HG02840 (cell line): ENCODE data around the gene PEAK3.
"Not testable (repeated sequence)": the region's sequence is repeated elsewhere in the genome, so short reads cannot be mapped to it uniquely, and the experiment has no call there.

Source experiments
- ATAC-seq: cut with Tn5 transposase; IDR thresholded peaks from one replicate; pipeline ENCODE4 v1.9.1; 2021; ENCODE audit warnings: mild to moderate bottlenecking, moderate library complexity, moderate number of reproducible peaks; ENCODE audit not compliant: unreplicated experiment, low FRiP score

The PEAK3 gene

DNA sequence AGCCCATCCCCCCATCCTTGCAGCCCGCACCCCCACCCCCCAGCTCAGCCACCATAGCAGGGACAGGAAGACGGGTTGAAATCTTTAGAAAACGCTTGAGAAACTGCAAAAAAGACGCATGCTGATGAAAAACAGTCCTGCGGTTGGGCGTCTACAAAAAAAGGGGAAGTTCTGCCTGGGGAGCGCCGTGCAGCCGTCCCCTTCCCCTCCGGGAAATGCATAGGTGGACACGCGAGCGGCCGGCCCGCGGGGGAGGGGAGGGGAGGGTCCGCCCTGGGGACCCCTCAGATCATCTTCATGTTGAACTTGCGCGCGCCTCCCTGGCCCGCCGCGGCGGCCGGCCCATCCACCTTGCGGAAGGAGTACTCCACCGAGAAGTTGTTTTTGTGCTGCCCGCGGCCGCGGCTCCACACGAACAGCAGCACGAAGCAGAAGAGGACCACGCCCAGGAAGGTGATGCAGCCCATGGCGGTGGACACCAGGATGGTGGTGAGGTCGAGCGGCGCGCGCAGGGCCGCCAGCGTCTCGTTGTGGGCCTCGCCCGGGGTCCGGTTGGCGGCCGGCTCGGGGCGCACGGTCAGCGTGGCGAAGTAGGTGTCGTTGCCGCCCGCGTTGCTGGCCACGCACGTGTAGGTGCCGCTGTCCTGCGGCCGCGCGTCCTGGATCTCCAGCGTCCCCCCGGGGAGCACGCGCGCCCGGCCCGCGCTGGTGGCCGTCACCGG is 7.9 kb upstream of the PEAK3 start:
- ATAC-seq, result peak; percentile 49

DNA sequence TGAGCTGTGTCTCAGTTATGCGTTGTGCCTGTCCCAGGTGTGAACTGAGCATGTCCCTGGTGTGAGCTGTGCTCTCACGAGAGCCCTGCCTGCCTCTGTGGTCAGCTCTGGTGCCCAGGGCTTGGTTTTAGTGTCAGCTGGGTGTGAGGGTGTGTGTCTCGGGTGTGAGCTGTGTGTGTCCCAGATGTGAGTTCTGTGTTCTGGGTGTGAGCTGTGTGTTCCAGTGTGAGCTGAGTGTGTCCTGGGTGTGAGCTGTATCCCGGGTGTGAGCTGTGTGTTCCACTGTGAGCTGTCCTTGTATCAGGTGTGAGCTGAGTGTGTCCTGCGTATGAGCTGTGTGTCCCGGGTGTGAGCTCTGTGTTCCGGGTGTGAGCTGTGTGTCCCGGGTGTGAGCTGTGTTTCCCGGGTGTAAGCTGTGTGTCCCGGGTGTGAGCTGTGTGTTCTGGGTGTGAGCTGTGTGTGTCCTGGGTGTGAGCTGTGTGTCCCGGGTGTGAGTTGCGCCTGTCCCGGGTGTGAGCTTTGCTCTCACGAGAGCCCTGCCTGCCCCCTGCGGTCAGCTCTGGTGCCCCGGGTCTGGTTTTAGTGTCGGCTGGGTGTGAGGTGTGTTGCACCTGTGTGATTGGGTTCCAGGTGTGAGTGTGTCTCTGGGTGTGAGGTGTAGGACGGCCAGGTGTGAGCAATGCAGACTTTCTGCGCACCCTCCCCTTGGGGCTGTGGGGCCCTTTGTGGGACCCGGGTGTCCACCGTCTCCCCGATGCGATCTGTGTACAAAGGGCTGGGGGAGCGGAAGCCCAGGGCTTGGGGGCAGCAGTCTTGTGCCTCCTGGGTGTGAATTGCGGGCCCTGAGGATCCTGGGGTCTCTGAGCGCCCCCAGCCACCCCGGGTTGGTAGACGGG is 7.1 kb upstream of the PEAK3 start:
- no peak for ATAC-seq

GRCh38 chr19:2288338-2288817 is 6.4 kb upstream of the PEAK3 start:
- ATAC-seq, result no peak

DNA sequence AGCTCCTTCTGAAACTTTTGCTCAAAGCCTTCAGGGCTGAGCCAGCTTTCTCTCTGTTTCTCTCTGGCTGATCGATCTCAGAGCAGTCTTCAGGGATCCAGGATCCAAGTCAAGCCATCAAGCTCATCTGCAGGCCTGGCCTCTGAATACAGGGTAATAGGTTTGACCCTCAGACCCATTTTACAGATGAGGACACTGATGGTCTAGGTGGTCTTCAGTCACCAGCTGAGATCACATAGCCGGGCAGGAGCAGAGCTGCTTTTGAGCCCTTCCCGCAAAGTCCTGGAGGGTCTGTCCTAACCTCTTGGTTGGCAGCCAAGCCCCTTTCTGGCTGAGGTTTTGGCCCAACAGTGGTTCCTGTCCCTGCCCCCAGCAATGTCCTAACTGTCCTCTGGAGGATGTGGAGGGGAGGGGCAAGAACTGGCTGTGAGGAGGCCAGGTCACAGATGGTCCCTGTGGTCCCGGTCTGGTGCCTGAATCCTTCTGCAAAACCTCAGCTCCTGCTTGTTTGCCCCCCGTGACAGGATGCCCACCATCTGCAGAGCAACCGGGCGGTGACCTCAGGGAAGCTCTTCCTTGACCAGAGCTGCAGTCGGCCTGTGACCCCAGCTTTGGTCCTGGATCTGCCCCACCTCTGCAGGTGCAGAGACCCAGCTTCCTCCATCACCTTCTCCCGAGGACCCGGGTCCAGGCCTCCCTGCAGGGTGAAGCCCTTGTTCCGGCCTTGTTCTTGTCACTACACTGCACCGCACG is 5.8 kb upstream of the PEAK3 start:
- no peak for ATAC-seq

- ATAC-seq, result no peak
Observed at GRCh38 chr19:2286402-2287140, 4.6 kb upstream of the PEAK3 start.

DNA sequence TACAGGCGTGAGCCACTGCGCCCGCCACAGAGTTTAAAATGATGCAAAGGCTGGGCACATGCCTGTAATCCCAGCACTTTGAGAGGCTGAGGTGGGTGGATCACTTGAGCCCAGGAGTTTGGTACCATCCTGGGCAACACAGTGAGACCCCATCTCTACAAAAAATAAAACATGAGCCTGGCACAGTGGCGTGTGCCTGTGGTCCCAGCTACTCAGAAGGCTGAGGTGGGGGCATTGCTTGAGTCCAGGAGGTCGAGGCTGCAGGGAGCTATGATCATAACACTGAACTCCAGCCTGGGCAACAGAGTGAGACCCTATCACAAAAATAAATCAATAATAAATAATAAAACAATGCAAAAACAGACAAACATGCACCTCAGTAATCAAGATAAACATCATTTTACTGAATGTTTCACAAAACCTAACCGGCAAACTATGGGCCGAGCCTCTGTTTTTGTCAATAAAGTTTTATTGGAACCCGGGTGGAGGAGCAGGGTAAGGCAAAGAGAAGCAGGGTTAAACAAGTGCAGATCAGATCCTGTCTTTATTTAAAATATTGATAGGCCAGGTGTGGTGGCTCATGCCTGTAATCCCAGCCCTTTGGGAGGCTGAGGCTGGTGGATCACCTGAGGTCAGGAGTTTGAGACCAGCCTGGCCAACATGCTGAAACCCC is 2.0 kb upstream of the PEAK3 start:
- no peak for ATAC-seq

DNA sequence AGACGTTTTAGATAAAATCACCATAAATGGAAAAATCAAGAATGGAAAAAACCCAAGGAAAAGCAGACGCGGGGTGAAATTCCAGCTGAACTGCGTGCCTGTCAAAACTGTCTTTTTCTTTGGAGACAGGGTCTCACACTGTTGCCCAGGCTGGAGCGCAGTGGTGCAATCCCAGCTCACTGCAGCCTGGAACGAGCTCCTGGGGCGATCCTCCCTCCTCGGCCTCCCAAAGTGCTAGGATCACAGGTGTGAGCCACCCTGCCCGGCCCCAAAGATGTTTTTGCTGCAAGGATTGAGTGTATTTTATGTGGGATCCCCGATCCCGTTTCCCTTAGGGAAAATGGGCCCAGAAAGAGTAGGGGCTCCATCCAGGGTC is 875 bp upstream of the PEAK3 start:
- no peak for ATAC-seq

GRCh38 chr19:2281265-2282061 is 512 bp downstream of the PEAK3 start:
- not testable (repeated sequence) for ATAC-seq

- no peak for ATAC-seq
Observed at GRCh38 chr19:2280633-2281264, 1.2 kb downstream of the PEAK3 start.

GRCh38 chr19:2278459-2279158 is 3.4 kb downstream of the PEAK3 start:
- no peak for ATAC-seq

DNA sequence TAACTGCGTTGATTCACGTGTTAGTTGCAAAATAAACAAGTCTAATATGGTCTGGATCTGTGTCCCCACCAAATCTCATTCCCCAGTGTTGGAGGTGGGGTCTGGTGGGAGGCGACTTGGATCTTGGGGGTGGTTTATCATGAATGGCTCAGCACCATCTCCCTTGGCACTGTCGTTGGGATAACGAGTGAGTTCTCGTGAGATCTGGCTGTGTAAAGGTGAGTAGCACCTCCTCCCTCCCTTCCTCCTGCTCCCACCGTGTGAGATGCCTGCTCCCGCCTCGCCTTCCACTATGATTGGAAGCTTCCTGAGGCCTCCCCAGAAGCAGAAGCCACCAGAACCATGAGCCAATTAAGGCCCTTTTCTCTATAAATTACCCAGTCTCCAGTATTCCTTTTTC is 4.8 kb downstream of the PEAK3 start:
- ATAC-seq, result no peak

GRCh38 chr19:2276429-2276986 is 5.5 kb downstream of the PEAK3 start:
- no peak for ATAC-seq

DNA sequence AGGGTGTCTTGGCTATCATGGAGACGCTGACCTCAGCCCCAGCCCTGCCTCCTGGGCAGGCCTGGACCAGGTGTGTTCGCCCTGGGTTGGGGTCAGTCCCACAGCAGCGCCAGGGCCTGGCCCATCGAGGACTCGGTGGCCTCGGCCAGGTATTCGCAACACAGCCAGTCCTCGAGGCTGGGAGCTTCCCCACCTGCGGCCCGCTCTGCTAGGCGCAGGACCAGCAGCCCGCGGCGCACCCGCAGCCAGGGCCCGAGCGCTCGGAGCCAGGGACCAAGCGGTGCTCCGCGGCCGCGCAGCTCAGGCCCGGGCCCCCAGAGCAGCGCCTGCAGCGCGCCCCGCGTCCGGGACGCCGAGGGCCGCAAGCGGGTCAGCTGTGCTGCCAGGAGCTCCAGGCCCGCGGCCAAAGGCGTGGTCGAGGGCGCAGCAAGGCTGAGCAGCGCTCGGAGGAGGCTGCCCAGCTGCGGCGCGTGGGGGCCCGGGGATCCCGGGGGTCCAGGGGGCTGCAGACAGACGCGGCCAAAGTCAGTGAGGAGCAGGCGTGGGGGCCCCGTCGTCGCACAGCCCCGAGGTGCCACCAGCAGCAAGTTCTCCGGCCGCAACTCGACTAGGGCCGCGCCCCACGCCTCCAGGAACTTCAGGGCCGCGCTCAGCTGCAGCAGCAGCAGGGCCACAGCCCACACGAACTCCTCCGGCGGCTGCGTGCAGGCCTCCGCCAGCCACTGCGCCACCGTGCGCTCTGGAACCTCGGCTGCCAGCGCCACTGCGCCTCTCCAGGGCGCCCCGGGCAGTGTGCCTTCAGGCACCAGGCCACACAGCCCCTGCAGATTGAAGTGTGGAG is 6.2 kb downstream of the PEAK3 start:
- ATAC-seq, result no peak

GRCh38 chr19:2274931-2275535 is 6.9 kb downstream of the PEAK3 start:
- no peak for ATAC-seq

DNA sequence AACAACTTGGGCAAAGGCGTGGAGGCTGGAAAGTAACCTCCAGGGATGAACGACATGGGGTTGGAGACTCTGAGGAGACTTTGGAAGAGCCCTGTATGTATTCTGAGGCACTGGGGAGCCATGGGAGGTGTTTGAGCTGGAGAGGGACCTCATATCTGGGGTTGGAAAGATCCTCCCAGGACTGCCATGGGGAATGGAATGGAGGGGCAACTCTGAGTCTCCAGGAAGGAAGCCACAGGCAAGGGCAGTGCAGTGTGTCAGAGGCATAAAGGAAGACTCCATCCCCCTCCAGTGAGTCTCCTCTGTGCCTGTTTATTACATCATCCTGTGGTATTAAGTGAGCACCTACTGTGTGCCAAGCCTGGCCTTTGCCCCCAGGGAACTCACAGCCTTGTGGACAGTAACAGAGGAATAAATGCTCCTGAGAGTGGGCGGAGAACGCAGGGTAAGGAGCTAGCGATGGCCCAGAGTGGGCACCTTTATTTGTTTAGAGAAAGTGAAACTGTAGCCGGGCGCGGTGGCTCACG is 7.7 kb downstream of the PEAK3 start:
- no peak for ATAC-seq
